A549 treated with AZD2906 at 1 μM for 4 hours (cell line): ENCODE measurements around the gene GRIK3. TPM values are rescaled to one million over a fixed set of nuclear protein-coding genes. Genes with fewer than 3 reads are reported as not detected.

Experiments used
- total RNA-seq: library from RNA; stranded (reverse); fragments of 200-300 nt; extraction: Qiagen RNA extraction; gene quantifications from 5 replicates; pipeline ENCODE4 v1.2.3, GENCODE V29; 2022

Gene GRIK3
- not detected in 5 replicates for total RNA-seq

DNA sequence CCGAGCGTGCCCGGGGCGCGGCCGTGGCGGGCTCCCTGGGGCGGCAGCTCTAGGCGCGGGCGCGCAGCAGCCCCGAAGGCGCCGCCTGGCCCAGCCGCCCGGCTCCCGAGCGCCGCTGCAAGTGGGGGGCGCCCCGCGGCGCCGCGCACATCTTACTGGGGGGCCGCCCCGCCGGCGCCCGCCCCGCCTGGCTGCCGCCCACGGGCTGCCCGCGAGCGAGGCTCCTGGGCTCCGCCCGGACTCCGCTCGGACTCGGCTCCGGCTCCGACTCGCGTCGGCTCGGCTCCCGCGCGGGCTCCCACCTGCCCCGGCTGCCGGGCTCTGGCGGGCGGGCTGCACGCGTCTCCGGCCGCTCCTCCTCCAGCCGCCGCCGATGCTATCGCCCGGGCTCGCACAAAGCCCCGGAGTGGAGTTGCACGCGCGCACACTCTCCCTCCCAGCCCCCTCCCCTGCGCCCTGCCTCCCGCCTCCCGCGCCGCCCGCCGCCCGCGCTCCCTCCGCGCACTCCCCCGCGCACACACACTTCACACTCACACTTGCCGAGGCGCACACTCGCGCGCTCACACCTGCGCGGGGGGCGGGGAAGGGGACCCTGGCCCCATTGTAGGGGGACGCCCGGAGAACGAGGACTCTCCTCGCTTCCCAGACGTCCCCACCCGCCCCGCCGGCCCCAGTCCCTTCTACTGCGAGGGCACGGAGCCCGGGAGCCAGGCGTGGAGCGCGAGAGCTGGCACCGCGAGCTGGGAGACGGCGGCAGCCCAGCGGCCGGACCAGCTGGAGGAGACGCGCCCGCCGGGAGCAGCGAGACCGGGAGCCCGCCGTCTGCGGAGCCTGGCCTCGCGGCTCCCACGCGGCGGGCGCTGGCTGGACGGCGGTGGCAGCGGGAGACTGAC is at the start of gene GRIK3:
TSS of gene GRIK3 (minus strand) at position 395 of the 893 bp plus-strand sequence. CDS start 407 bp downstream, outside the sequence.

